Neural cell (in vitro differentiated cells): ENCODE results near the gene DDX54. TPM values are rescaled to one million over a fixed set of nuclear protein-coding genes. Genes with fewer than 3 reads are reported as not detected.

ENCODE experiments used
- H2AFZ ChIP-seq: fragments of 200-600, 300-800 bp; sonication (generic), shearing (Covaris generic); 2 replicates; pipeline ENCODE4 v1.6.0; 2014; ENCODE audit warnings: low read depth, mild to moderate bottlenecking, antibody characterized with exemption, low read length, moderate library complexity
- H3F3A ChIP-seq: fragments of 200-600 bp; shearing (Covaris generic); 2 replicates; pipeline ENCODE4 v1.6.1; 2016; ENCODE audit warnings: mild to moderate bottlenecking, moderate library complexity, mixed read lengths, antibody characterized with exemption, low read length; ENCODE audit not compliant: insufficient read depth, poor library complexity, severe bottlenecking
- H3K27ac ChIP-seq: fragments of 200-600, 300-800 bp; sonication (generic), shearing (Covaris generic); 2 replicates; pipeline ENCODE4 v1.5.1; 2014; ENCODE audit warnings: mild to moderate bottlenecking, low read length, moderate library complexity
- H3K27me3 ChIP-seq: fragments of 300-800, 200-600 bp; sonication (generic), shearing (Covaris generic); 2 replicates; pipeline ENCODE4 v1.6.0; 2014; ENCODE audit warnings: mild to moderate bottlenecking, low read depth, low read length, moderate library complexity; ENCODE audit not compliant: insufficient read depth
- H3K36me3 ChIP-seq: fragments of 300-800, 200-600 bp; sonication (generic), shearing (Covaris generic); 2 replicates; pipeline ENCODE4 v1.5.1; 2014; ENCODE audit warnings: mild to moderate bottlenecking, antibody characterized with exemption, low read length, moderate library complexity; ENCODE audit not compliant: insufficient read depth
- H3K4me2 ChIP-seq: fragments of 300-800, 200-600 bp; sonication (generic), shearing (Covaris generic); 2 replicates; pipeline ENCODE4 v1.6.0; 2014; ENCODE audit warnings: mild to moderate bottlenecking, low read length
- H3K4me3 ChIP-seq: fragments of 300-800, 200-600 bp; sonication (generic), shearing (Covaris generic); 2 replicates; pipeline ENCODE4 v1.5.1; 2014; ENCODE audit warnings: mild to moderate bottlenecking, low read length, moderate library complexity
- H3K79me2 ChIP-seq: fragments of 200-600 bp; shearing (Covaris generic); replicated peaks from 2 replicates; pipeline ENCODE4 v1.6.0; 2014; ENCODE audit warnings: mild to moderate bottlenecking, low read length, moderate library complexity; ENCODE audit not compliant: insufficient read depth
- H3K9ac ChIP-seq: fragments of 300-800, 200-600 bp; sonication (generic), shearing (Covaris generic); 2 replicates; pipeline ENCODE4 v1.6.1; 2016; ENCODE audit warnings: mild to moderate bottlenecking, low read length, mixed read lengths
- H3K9me2 ChIP-seq: fragments of 200-600 bp; shearing (Covaris generic); 2 replicates; pipeline ENCODE4 v1.6.1; 2016; ENCODE audit warnings: mild to moderate bottlenecking, low read length, mixed read lengths; ENCODE audit not compliant: insufficient read depth
- H3K9me3 ChIP-seq: fragments of 200-600, 300-800 bp; sonication (generic), shearing (Covaris generic); 2 replicates; pipeline ENCODE4 v1.6.1; 2016; ENCODE audit warnings: mild to moderate bottlenecking, mixed run types, low read length, moderate library complexity, mixed read lengths
- H4K20me1 ChIP-seq: fragments of 200-600 bp; shearing (Covaris generic); 2 replicates; pipeline ENCODE4 v1.6.1; 2016; ENCODE audit warnings: mild to moderate bottlenecking, mixed run types; ENCODE audit not compliant: insufficient read depth
- EP300 ChIP-seq: fragments of 450-650 bp; conservative IDR thresholded peaks from 2 replicates; pipeline ENCODE4 v1.6.1; 2014; ENCODE audit warnings: antibody characterized with exemption, mild to moderate bottlenecking, moderate library complexity; ENCODE audit not compliant: poor library complexity, severe bottlenecking
- EZH2 ChIP-seq: fragments of 200-600, 300-800 bp; shearing (Covaris generic), sonication (generic); IDR thresholded peaks from 2 replicates; pipeline ENCODE4 v1.6.1; 2014; ENCODE audit warnings: antibody characterized with exemption, low read length, borderline replicate concordance, mild to moderate bottlenecking; ENCODE audit not compliant: insufficient read depth, poor library complexity, severe bottlenecking
- MXI1 ChIP-seq: fragments of 450-650 bp; conservative IDR thresholded peaks from 2 replicates; pipeline ENCODE4 v1.6.1; 2014; ENCODE audit warnings: antibody characterized with exemption, mild to moderate bottlenecking; ENCODE audit not compliant: poor library complexity, severe bottlenecking
- POLR2AphosphoS5 ChIP-seq: IDR thresholded peaks from 2 replicates; pipeline ENCODE4 v1.6.1; 2012
- RAD21 ChIP-seq: fragments of 450-650 bp; conservative IDR thresholded peaks from 2 replicates; pipeline ENCODE4 v1.6.1; 2014; ENCODE audit warnings: antibody characterized with exemption, mild to moderate bottlenecking, moderate library complexity
- SMC3 ChIP-seq: fragments of 450-650 bp; conservative IDR thresholded peaks from 2 replicates; pipeline ENCODE4 v1.6.1; 2014; ENCODE audit warnings: antibody characterized with exemption, mild to moderate bottlenecking, moderate library complexity; ENCODE audit not compliant: poor library complexity
- TAF1 ChIP-seq: IDR thresholded peaks from 2 replicates; pipeline ENCODE4 v1.6.1; 2012; ENCODE audit warnings: low read depth
- polyA plus RNA-seq: library from polyadenylated mRNA; depleted of rRNA; stranded (reverse); fragments of >200 nt; gene quantifications from 2 replicates; pipeline ENCODE4 v1.2.3, GENCODE V29; 2014
- TF ChIP-seq, protein P1 (sequence below): IDR thresholded peaks from 2 replicates; pipeline ENCODE4 v1.6.1; 2012; ENCODE audit warnings: borderline replicate concordance
- TF ChIP-seq, protein P2 (sequence below): fragments of 450-650 bp; IDR thresholded peaks from 2 replicates; pipeline ENCODE4 v1.5.1; 2014; ENCODE audit warnings: antibody characterized with exemption, mild to moderate bottlenecking, moderate library complexity; ENCODE audit not compliant: poor library complexity, severe bottlenecking

DDX54 gene
- polyA plus RNA-seq, 1 donor from 2014 or later = 63.3 TPM

DNA sequence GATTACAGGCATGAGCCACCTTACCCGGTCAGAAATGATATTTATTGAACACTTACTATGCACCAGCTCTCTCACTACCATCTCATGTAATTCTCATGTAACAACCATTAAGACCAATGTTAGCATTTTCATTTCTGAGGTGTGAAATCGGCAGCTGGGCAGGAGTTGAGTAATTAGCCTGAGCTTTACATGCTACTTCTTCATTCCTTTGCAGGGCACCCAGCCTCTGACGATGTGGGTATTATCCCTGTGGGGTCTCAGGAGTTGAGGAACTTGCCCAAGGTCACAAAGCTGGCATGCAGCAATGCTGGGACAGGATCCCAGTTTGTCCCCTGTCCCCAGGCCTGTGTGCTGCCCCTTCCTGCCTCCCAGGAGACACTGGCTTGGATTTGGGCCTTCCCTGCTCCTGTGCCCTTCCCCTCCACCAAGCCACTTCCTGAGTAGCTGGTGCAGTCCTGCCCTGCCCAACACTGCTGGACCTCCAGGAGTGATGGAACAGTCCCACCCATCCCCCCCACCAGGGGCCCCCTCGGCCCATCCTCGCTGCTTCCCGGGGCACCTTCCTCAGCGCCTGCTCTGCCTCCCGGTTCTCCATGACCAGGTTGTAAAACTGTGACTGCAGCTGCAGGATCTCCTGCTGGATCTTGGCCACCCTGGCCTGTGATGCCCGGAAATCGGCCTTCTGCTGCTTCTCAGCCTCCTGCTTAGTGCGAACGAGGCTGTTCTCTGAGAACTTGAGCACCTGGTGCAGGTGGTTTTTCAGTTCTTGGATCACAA is 14.9 kb upstream of the DDX54 start:
- no peaks in the 10 kb centered on the region for H4K20me1 ChIP-seq
- no peak for TF ChIP-seq RAD21
- TF ChIP-seq TAF1 = no peak
- TF ChIP-seq MXI1 = no peak
- no peak for TF ChIP-seq EZH2
- TF ChIP-seq, protein P1, sequence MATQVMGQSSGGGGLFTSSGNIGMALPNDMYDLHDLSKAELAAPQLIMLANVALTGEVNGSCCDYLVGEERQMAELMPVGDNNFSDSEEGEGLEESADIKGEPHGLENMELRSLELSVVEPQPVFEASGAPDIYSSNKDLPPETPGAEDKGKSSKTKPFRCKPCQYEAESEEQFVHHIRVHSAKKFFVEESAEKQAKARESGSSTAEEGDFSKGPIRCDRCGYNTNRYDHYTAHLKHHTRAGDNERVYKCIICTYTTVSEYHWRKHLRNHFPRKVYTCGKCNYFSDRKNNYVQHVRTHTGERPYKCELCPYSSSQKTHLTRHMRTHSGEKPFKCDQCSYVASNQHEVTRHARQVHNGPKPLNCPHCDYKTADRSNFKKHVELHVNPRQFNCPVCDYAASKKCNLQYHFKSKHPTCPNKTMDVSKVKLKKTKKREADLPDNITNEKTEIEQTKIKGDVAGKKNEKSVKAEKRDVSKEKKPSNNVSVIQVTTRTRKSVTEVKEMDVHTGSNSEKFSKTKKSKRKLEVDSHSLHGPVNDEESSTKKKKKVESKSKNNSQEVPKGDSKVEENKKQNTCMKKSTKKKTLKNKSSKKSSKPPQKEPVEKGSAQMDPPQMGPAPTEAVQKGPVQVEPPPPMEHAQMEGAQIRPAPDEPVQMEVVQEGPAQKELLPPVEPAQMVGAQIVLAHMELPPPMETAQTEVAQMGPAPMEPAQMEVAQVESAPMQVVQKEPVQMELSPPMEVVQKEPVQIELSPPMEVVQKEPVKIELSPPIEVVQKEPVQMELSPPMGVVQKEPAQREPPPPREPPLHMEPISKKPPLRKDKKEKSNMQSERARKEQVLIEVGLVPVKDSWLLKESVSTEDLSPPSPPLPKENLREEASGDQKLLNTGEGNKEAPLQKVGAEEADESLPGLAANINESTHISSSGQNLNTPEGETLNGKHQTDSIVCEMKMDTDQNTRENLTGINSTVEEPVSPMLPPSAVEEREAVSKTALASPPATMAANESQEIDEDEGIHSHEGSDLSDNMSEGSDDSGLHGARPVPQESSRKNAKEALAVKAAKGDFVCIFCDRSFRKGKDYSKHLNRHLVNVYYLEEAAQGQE = no peak

DNA sequence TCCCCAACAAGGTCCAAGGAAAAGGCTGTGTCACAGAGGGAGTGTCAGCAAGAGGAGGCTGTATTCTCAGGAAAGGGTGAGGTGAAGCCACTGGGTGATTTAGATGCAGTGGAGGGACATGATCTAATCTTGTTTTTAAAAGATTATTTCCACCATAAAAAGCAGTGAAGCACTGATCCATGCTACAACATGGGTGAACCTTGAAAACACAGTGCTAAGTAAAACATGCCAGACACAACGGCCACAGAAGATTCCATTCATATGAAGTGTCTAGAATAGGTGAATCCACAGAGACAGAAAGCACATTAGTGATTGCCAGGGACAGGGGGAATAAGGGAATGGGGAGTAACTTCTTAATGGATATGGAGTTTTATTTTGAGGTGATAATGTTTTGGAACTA is 13.0 kb upstream of the DDX54 start:
- no peak overlapping the region for H3K9ac ChIP-seq
- no peak overlapping the region for H3K27ac ChIP-seq
- no peaks in the 10 kb centered on the region for H3K9me2 ChIP-seq
- no peaks in the 10 kb centered on the region for H3F3A ChIP-seq
- TF ChIP-seq EZH2 (no peak), EP300 (no peak), RAD21 (no peak), MXI1 (no peak), SMC3 (no peak), TAF1 (no peak), POLR2AphosphoS5 (no peak)
- TF ChIP-seq, protein P2, sequence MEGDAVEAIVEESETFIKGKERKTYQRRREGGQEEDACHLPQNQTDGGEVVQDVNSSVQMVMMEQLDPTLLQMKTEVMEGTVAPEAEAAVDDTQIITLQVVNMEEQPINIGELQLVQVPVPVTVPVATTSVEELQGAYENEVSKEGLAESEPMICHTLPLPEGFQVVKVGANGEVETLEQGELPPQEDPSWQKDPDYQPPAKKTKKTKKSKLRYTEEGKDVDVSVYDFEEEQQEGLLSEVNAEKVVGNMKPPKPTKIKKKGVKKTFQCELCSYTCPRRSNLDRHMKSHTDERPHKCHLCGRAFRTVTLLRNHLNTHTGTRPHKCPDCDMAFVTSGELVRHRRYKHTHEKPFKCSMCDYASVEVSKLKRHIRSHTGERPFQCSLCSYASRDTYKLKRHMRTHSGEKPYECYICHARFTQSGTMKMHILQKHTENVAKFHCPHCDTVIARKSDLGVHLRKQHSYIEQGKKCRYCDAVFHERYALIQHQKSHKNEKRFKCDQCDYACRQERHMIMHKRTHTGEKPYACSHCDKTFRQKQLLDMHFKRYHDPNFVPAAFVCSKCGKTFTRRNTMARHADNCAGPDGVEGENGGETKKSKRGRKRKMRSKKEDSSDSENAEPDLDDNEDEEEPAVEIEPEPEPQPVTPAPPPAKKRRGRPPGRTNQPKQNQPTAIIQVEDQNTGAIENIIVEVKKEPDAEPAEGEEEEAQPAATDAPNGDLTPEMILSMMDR = no peak
- TF ChIP-seq, protein P1 = no peak
- H4K20me1 ChIP-seq = no peaks in the 10 kb centered on the region
- no peaks in the 10 kb centered on the region for H3K79me2 ChIP-seq
- H3K9me3 ChIP-seq = no peaks in the 10 kb centered on the region
- H3K4me3 ChIP-seq = no peak overlapping the region
- H3K36me3 ChIP-seq = no peaks in the 10 kb centered on the region
- H3K4me2 ChIP-seq = no peak overlapping the region
- no peaks in the 10 kb centered on the region for H3K27me3 ChIP-seq
- H2AFZ ChIP-seq = no peak overlapping the region

More for the DNA sequence above, 14.9 kb upstream of the DDX54 start:
- Histone ChIP-seq H3K9me3 (no peaks in the 10 kb centered on the region), H3F3A (no peaks in the 10 kb centered on the region), H3K9me2 (no peaks in the 10 kb centered on the region), H3K4me2 (no peak overlapping the region), H3K79me2 (no peaks in the 10 kb centered on the region), H3K4me3 (no peak overlapping the region), H3K9ac (no peak overlapping the region), H3K27me3 (no peaks in the 10 kb centered on the region), H2AFZ (no peak overlapping the region), H3K27ac (no peak overlapping the region), H3K36me3 (no peaks in the 10 kb centered on the region)
